Measurements from ENCODE around the gene OR8G1.
A peak's percentile ranks its signal among the peaks of the same experiment; 100 is the strongest.
"Not testable (repeated sequence)": the region's sequence is repeated elsewhere in the genome, so short reads cannot be mapped to it uniquely, and the experiment has no call there.

The OR8G1 gene, protein sequence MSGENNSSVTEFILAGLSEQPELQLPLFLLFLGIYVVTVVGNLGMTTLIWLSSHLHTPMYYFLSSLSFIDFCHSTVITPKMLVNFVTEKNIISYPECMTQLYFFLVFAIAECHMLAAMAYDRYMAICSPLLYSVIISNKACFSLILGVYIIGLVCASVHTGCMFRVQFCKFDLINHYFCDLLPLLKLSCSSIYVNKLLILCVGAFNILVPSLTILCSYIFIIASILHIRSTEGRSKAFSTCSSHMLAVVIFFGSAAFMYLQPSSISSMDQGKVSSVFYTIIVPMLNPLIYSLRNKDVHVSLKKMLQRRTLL

DNA sequence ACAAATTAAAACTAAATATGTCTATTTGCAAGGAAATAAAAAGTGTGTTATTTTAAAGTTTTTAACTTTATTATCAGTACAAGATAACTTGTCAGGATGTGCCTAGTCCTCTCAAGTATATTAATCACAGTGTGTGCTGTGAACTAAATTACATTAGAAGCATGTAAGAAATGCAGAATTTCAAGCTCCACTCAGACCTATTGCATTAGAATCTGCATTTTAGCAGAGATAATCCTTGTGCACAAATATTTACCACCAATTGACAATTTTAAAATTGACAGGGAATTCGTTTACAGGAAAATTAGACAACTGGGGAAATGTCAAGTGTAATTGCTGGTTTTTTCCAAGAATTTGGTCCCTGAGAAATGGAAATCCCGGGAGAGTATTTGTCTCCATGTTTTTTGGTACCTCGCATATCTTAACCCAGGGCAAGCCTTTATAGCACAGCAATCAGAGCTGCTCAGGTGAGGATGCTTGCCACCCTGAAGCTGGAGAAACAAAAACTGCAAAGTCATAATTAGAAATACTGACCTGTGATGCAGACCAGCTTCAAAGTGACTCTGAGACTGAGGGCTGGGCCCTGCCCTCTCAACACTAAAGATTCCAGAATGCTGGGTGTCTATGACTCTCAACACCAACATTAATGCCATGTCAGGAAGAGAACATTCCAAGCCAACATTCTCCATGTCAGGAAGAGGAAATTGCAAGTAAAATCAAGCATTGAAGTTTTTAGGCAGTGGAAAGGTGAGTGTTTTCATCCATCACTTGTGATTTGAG is at the start of gene OR8G1:
OR8G1 (plus strand) TSS at position 475 of the 777 bp plus-strand sequence. CDS start 8,581 bp downstream, outside the sequence.
- DNase-seq (ENCODE audit: low read depth), result no peak

- no peak for DNase-seq (ENCODE audit: low read depth)
Observed at GRCh38 chr11:124193221-124194010, 47.5 kb upstream of the OR8G1 start.

GRCh38 chr11:124194293-124195188 is 46.4 kb upstream of the OR8G1 start:
- no peak for DNase-seq (ENCODE audit: low read depth)

DNA sequence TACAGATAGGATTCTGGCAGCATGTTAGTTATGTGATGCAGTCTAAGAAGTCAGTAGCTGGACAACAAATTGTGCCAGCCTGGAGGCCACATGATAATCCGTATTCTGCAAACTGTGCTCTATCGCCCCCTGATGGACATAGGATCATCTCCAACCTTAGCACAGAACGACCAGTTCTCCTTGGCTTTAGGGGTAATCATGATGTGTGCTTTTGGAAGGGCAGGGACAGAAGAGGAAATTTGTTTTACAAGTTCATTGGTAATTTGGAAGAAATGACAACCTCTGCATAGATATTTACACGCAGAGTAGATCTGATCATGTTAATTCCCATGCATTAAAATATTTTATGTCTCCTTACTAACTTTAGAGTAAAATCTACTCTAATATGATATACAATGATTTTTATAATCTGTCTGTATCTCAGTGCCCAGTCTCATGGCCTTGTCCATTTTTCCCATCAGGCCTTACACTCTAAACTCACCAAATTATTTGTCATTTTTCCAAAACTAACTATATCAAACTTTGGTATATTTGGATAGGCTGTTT is 45.6 kb upstream of the OR8G1 start:
- peak; percentile 70 for DNase-seq (ENCODE audit: low read depth)

- no peak for DNase-seq (ENCODE audit: low read depth)
Observed at GRCh38 chr11:124197999-124198398, 42.9 kb upstream of the OR8G1 start.

- peak; percentile 15 for DNase-seq (ENCODE audit: low read depth)
Observed at GRCh38 chr11:124198897-124199296, 42.0 kb upstream of the OR8G1 start.

- DNase-seq (ENCODE audit: low read depth), result peak; percentile 58
Observed at GRCh38 chr11:124199702-124200101, 41.2 kb upstream of the OR8G1 start.

GRCh38 chr11:124200671-124201070 is 40.2 kb upstream of the OR8G1 start:
- DNase-seq (ENCODE audit: low read depth), result no peak

GRCh38 chr11:124202951-124203350 is 37.9 kb upstream of the OR8G1 start:
- DNase-seq (ENCODE audit: low read depth), result no peak

GRCh38 chr11:124204008-124204407 is 36.9 kb upstream of the OR8G1 start:
- DNase-seq (ENCODE audit: low read depth), result no peak

DNA sequence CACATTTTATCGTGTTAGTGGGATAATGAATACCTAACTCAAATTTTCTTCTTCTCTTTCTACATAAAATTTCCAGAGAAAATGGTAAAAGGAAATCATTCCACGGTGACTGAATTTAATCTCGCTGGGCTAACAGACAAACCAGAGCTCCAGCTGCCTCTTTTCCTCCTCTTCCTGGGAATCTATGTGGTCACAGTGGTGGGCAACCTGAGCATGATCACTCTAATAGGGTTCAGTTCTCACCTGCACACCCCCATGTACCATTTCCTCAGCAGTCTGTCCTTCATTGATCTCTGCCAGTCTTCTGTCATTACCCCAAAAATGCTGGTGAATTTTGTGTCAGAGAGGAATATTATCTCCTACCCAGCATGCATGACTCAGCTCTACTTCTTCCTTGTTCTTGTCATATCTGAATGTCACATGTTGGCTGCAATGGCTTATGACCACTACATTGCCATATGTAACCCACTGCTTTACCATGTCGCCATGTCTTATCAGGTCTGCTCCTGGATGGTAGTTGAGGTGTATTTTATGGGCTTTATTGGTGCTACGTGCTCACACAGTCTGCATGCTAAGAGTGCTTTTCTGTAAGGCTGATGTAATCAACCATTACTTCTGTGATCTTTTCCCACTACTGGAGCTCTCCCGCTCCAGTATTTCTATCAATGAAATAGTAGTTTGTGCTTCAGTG is 33.6 kb upstream of the OR8G1 start:
- no peak for DNase-seq (ENCODE audit: low read depth)

- DNase-seq (ENCODE audit: low read depth), result no peak
Observed at GRCh38 chr11:124209824-124210357, 31.0 kb upstream of the OR8G1 start.

GRCh38 chr11:124210421-124210820 is 30.5 kb upstream of the OR8G1 start:
- DNase-seq (ENCODE audit: low read depth), result no peak

GRCh38 chr11:124211321-124211720 is 29.6 kb upstream of the OR8G1 start:
- no peak for DNase-seq (ENCODE audit: low read depth)

DNA sequence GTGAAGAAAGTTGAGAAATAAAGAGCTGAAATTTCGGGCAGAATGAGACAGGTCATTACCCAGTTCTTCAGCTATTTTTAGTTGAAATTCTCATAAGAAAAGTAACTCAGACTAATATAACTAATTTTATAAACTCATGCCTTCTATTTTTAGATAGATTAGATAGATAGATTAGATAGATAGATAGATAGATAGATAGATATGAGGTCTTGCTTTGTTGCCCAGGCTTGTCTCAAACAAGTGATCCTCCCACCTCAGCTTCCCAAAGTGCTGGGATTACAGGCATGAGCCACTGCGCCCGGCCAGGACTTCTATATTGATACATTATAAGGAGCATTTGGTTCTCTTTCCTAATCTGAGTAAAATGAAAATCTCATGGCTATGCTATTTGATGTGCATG is 26.9 kb upstream of the OR8G1 start:
- DNase-seq (ENCODE audit: low read depth), result no peak

DNA sequence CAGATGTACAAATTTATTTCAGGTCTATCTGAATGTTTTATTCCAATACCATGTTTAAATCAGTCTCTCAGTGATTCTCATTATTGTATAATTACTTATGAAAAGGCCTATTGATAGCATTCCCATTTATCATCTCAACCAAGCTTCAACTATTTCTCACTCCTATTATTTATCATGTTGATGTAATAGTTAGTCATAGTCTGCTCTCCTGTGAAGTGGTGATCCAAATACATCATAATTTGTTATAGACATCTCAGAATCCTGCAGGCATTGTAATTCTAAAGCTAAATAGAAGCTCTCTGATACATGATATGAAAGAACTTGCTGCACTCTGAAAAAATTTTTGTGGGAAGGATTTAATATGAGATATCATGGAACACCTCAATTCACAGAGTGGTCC is 21.8 kb upstream of the OR8G1 start:
- peak; percentile 13 for DNase-seq (ENCODE audit: low read depth)

GRCh38 chr11:124222407-124222806 is 18.5 kb upstream of the OR8G1 start:
- no peak for DNase-seq (ENCODE audit: low read depth)

DNA sequence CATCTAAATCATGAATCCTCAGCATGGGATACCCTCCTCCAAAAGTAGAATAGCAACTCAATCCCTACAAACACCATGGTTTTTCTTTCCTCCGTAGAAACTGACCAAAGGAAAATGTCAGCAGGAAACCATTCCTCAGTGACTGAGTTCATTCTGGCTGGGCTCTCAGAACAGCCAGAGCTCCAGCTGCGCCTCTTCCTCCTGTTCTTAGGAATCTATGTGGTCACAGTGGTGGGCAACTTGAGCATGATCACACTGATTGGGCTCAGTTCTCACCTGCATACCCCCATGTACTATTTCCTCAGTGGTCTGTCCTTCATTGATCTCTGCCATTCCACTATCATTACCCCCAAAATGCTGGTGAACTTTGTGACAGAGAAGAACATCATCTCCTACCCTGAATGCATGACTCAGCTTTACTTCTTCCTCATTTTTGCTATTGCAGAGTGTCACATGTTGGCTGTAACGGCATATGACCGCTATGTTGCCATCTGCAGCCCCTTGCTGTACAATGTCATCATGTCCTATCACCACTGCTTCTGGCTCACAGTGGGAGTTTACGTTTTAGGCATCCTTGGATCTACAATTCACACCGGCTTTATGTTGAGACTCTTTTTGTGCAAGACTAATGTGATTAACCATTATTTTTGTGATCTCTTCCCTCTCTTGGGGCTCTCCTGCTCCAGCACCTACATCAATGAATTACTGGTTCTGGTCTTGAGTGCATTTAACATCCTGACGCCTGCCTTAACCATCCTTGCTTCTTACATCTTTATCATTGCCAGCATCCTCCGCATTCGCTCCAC is 16.1 kb upstream of the OR8G1 start:
- not testable (repeated sequence) for DNase-seq (ENCODE audit: low read depth)

DNA sequence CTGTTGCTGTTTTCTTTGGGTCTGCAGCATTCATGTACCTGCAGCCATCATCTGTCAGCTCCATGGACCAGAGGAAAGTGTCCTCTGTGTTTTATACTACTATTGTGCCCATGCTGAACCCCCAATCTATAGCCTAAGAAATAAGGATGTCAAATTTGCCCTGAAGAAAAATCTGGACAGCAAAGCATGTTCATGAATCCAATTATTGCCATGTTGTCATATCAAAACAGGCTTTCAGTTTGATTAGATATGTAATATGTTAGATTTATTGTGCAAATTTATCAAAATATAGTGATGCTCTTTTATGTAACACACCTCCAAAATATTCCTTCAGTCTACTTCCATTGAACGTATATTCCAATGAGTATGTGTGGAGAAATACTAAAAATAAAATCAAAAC is 15.4 kb upstream of the OR8G1 start:
- DNase-seq (ENCODE audit: low read depth), result no peak

DNA sequence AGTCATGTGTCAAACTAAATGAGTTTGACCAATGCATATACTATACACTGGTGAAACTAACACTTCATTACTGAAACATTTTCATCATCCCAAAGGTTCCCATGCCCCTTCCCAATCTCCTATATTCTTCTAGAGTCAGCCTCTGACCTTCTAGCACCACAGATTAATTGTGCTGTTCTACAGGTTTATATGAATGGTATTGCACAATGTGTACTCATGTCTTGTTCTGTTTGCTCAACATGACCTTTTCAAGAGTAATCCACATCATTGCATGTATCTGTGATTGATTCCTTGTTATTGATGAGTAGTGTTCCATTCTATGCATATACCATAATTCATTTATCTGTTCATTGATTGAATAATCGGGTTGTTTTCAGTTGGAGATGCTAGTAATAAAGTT is 7.5 kb upstream of the OR8G1 start:
- DNase-seq (ENCODE audit: low read depth), result no peak
